PC-9 (cell line): ENCODE results near the gene EDA.

Source experiments
- CTCF ChIP-seq: fragments of 200-600 bp; sonication (generic); conservative IDR thresholded peaks from 2 replicates; pipeline ENCODE4 v1.6.1; 2017; ENCODE audit warnings: mixed run types, antibody characterized with exemption, mild to moderate bottlenecking, moderate library complexity
- EZH2 ChIP-seq: fragments of 200-600 bp; sonication (generic); IDR thresholded peaks from 2 replicates; pipeline ENCODE4 v1.8.0; 2017; ENCODE audit warnings: antibody characterized with exemption, low read depth

- TF ChIP-seq CTCF (no peak), EZH2 (no peak)
These were observed 717 bp downstream of the EDA start for GRCh38 chrX:69616457-69617203.
